Esophagus squamous epithelium (tissue), 5 donors: ENCODE measurements around the gene ZNF428. TPM values are rescaled to one million over a fixed set of nuclear protein-coding genes. Genes with fewer than 3 reads are reported as not detected.
"Not testable (repeated sequence)": the region's sequence is repeated elsewhere in the genome, so short reads cannot be mapped to it uniquely, and the experiment has no call there.

Experiments
- DNase-seq: peaks from one replicate; lab custom pipeline; 2025; lab: John Stamatoyannopoulos, UW
- H3K27ac ChIP-seq, 4 donors: fragments of 200-600 bp; sonication (generic); one replicate each; pipeline ENCODE4 v1.5.1; 2016 to 2019; ENCODE audit warnings: mild to moderate bottlenecking in 1 of 4
- H3K27me3 ChIP-seq, 4 donors: fragments of 200-600 bp; sonication (generic); 1 replicate in 3 of 4; 2 replicates in 1 of 4; pipeline versions ENCODE4 v1.5.1 to v1.6.0; 2017 to 2021; ENCODE audit warnings: antibody characterized with exemption in 1 of 4
- H3K36me3 ChIP-seq, 3 donors: fragments of 200-600 bp; sonication (generic); one replicate each; pipeline ENCODE4 v1.5.1; 2016 to 2019
- H3K4me1 ChIP-seq, 3 donors: fragments of 200-600 bp; sonication (generic); one replicate each; pipeline ENCODE4 v1.5.1; 2017 to 2019
- H3K4me3 ChIP-seq, 4 donors: fragments of 200-600 bp; sonication (generic); 1 replicate in 3 of 4; 2 replicates in 1 of 4; pipeline ENCODE4 v1.5.1; 2016 to 2019; ENCODE audit warnings: mild to moderate bottlenecking in 2 of 4, moderate library complexity in 1 of 4
- H3K9me3 ChIP-seq, 3 donors: fragments of 200-600 bp; sonication (generic); one replicate each; pipeline ENCODE4 v1.5.1; 2016 to 2019
- POLR2A ChIP-seq, 4 donors: fragments of 450-650 bp; IDR thresholded peaks; one replicate each; pipeline ENCODE4 v1.6.1; 2017; ENCODE audit warnings: antibody characterized with exemption in 4 of 4, mild to moderate bottlenecking in 4 of 4, moderate library complexity in 3 of 4
- WGBS, 2 donors: methylation state at CpG; one replicate each; pipeline ENCODE4 v1.1.5; 2018; 5-methylcytosine and 5-hydroxymethylcytosine counted together
- intact Hi-C: fragments of 100-400 bp; cut with DNase I; formaldehyde crosslinking; loops from one replicate; pipeline ENCODE4 v1.15.0; 2022
- total RNA-seq, 4 donors: library from RNA; depleted of rRNA; stranded (reverse); fragments of >200 nt; gene quantifications; one replicate each; pipeline ENCODE4 v1.1.0, GENCODE V29; 2016
- TF ChIP-seq, protein P1 (sequence below), 6 experiments: fragments of 450-650 bp in 4 of 6; fragments of 200-600 bp in 2 of 6; sonication (generic) in 2 of 6; IDR thresholded peaks; one replicate each; pipeline ENCODE4 v1.5.1; 2016 to 2019; ENCODE audit warnings: antibody characterized with exemption in 6 of 6, mild to moderate bottlenecking in 4 of 6, moderate library complexity in 4 of 6
- donor health status: DM: yes; HTN: yes; CAD: no.

The ZNF428 gene
- total RNA-seq, 4 donors from 2014 or later: 7.9 to 19.3 (median 11.8) TPM

DNA sequence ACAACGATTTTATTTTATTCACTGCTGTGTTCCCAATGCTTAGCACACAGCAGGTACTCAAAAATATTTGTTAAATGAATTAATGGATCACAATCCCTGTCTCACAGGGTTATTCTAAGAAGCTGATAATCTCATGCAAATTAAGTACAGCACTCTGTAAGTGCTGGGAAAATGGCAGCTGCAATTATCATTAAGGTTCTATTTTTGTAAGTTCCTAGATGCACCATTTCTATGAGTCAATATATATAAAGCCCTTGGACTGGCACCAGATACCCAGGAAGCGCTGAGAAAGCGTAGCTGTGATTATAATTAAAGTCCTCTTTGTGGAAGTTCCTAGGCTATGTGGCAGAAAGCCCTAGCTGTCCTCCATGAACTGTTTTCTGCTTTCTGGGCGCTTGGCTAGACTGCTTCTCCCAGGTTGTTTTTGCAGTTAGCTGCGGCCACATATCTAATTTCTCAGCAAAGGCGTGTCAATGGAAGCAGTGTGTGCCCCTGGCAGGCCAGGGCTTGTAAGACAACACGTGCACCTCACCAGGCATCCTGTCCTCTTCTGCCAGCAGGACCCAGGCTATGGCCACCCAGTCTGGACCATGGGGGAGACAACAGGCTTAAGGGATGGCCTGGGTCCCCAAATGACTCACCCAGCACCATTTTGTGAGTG lies 12.7 kb downstream of the ZNF428 start:
- DNase-seq: no peak
- Histone ChIP-seq H3K27ac (peak overlapping the region; percentile 12 to 70 (median 54)), H3K27me3 (no peaks in the 10 kb centered on the region), H3K4me3 (no peak overlapping the region), H3K9me3 (no peaks in the 10 kb centered on the region), H3K4me1 (peaks cover 0 to 23% (median 9%) of the 10 kb centered on the region in 3 donors), H3K36me3 (peaks cover 0 to 54% (median 6%) of the 10 kb centered on the region in 3 donors)
- TF ChIP-seq, protein P1, sequence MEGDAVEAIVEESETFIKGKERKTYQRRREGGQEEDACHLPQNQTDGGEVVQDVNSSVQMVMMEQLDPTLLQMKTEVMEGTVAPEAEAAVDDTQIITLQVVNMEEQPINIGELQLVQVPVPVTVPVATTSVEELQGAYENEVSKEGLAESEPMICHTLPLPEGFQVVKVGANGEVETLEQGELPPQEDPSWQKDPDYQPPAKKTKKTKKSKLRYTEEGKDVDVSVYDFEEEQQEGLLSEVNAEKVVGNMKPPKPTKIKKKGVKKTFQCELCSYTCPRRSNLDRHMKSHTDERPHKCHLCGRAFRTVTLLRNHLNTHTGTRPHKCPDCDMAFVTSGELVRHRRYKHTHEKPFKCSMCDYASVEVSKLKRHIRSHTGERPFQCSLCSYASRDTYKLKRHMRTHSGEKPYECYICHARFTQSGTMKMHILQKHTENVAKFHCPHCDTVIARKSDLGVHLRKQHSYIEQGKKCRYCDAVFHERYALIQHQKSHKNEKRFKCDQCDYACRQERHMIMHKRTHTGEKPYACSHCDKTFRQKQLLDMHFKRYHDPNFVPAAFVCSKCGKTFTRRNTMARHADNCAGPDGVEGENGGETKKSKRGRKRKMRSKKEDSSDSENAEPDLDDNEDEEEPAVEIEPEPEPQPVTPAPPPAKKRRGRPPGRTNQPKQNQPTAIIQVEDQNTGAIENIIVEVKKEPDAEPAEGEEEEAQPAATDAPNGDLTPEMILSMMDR (IDR thresholded peaks at IDR 0.05): no peak
- TF ChIP-seq POLR2A (IDR thresholded peaks at IDR 0.05): no peak
- 52 to 65% methylated on average over 6 of the region's 7 CpGs for WGBS, 2 donors
- intact Hi-C loops: loop anchor here (10.0 kb wide), 1 partner anchor 48 kb away; no protein-coding TSS in a partner anchor

DNA sequence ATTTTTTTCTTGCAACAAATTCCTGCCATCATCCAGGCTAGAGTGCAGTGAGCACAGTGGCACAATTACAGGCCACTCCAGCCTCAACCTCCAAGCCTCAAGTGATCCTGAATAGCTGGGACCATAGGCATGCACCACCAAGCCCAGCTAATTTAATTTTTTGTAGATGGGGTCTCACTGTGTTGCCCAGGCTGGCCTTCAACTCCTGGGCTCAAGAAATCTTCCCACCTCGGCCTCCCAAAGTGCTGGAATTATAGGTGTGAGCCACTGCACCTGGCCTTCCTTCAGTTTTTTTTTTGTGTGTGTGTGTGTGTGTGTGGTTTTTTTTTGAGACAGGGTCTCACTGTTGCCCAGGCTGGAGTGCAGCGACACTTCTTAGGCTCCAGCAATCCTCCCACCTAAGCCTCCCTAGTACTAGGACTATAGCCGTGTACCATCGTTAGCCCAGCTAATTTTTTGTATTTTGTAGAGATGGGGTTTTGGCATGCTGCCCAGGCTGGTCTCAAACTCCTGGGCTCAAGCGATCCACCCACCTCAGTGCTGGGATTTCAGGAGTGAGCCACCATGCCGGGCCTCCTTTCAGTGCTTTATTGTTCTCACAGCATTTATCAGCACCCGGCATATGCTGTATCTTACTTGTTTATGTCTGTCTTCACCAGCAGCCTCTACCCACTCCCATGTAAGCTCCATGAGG lies 13.4 kb downstream of the ZNF428 start:
- 70 to 78% methylated on average over 6 to 7 of the region's 7 CpGs for WGBS, 2 donors
- H3K4me1 ChIP-seq: peaks cover 0 to 23% (median 9%) of the 10 kb centered on the region in 3 donors
- H3K9me3 ChIP-seq: no peaks in the 10 kb centered on the region
- H3K36me3 ChIP-seq: peaks cover 0 to 54% (median 6%) of the 10 kb centered on the region in 3 donors
- H3K27me3 ChIP-seq: no peaks in the 10 kb centered on the region
- DNase-seq: no peak
- H3K27ac ChIP-seq: peak overlapping the region in 3 of 4 donors; percentile 51 to 70 (median 56)
- intact Hi-C loops: loop anchor here (10.0 kb wide), 1 partner anchor 49 kb away; no protein-coding TSS in a partner anchor
- H3K4me3 ChIP-seq: no peak overlapping the region
- TF ChIP-seq POLR2A (IDR thresholded peaks at IDR 0.05): no peak
- TF ChIP-seq, protein P1 (IDR thresholded peaks at IDR 0.05): no peak

DNA sequence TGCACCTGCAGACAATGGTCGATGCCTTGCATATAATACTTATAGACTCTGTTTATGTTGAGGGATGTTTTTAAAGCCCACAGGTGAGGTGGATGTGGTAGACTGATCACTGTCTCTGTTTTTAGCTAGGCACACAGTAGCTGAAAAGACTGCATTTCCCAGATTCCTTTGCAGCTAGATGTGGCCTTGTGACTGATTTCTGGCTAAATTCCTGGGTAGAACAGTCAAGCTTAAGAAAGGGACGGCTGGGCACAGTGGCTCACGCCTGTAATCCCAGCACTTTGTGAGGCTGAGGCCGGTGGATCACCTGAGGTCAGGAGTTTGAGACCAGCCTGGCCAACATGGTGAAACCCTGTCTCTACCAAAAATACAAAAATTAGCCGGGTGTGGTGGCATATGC lies 19.1 kb downstream of the ZNF428 start:
- WGBS, 2 donors: 65 to 83% methylated on average over 1 to 5 of the region's 5 CpGs
- not testable (repeated sequence) for H3K27me3 ChIP-seq, H3K9me3 ChIP-seq, H3K4me3 ChIP-seq, H3K27ac ChIP-seq, DNase-seq
- intact Hi-C loops: loop anchor here (10.0 kb wide), 1 partner anchor 54 kb away; no protein-coding TSS in a partner anchor
- Histone ChIP-seq H3K4me1 (peaks cover 13 to 29% (median 17%) of the 10 kb centered on the region in 3 donors), H3K36me3 (peaks cover 0 to 52% (median 9%) of the 10 kb centered on the region in 3 donors)

DNA sequence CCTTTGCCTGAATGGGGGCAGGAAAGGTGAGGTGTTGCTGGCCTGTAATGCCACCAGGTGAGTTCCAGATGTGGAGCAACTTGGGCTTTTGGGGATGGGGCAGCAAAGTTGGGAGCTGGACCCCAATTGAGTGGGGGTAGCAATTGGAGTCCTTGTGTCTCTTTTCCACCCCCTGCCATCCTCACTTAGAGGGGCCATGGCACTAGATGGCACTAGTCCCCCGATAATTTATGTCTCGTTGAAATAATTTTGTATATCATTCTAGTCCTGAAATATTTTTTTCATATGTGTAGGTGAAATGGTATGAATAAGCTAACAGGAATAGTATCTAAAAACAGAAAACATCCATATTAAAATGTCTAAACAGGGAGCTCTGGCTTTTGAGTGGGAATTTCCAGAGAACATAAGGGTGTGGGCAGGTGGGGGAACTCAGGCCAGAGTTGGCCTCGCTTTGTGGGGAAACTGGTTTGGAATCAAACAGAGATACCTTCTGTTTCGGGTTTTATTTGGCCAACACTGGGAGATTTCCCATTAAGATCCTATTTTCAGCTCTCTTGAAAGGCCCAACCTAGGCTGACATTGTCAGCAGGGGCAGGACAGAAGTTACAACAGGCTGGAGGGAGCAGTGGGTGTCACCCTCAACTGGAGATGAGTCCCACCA lies 19.7 kb downstream of the ZNF428 start:
- Histone ChIP-seq H3K27ac (no peak overlapping the region), H3K27me3 (no peaks in the 10 kb centered on the region), H3K4me1 (peaks cover 16 to 35% (median 22%) of the 10 kb centered on the region in 3 donors), H3K4me3 (no peak overlapping the region), H3K36me3 (peaks cover 0 to 52% (median 9%) of the 10 kb centered on the region in 3 donors), H3K9me3 (no peaks in the 10 kb centered on the region)
- intact Hi-C loops: loop anchor here (10.0 kb wide), 2 partner anchors 55 to 65 kb away; partner anchors contain the start of gene ZNF575
- DNase-seq: no peak
- no peak for TF ChIP-seq POLR2A (IDR thresholded peaks at IDR 0.05)
- TF ChIP-seq, protein P1 (IDR thresholded peaks at IDR 0.05): no peak
- 66 to 72% methylated on average over 4 of the region's 4 CpGs for WGBS, 2 donors

DNA sequence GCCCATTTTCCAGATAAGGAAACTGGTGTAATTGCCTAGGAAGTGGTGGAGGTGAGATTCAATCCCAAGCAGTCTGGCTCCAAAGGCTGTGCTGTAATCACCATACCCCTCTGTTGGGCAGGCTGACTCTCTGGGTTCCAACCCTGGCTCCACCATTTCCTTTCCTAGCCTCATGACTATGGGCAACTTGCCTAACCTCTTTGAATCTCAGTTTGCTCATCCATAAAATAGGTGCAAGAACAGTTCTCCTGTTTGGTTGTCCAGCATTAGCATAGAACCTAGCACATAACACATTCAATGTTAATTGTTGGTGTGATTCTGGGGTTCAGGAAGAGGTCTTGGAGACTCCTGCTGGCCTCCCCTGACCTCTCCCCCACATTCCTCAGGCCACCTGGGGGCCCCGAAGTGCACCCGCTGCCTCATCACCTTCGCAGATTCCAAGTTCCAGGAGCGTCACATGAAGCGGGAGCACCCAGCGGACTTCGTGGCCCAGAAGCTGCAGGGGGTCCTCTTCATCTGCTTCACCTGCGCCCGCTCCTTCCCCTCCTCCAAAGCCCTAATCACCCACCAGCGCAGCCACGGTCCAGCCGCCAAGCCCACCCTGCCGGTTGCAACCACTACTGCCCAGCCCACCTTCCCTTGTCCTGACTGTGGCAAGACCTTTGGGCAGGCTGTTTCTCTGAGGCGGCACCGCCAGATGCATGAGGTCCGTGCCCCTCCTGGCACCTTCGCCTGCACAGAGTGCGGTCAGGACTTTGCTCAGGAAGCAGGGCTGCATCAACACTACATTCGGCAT lies 20.8 kb downstream of the ZNF428 start:
- Histone ChIP-seq H3K27ac (no peak overlapping the region), H3K36me3 (peaks cover 2 to 59% (median 9%) of the 10 kb centered on the region in 3 donors), H3K9me3 (no peaks in the 10 kb centered on the region), H3K27me3 (no peaks in the 10 kb centered on the region), H3K4me3 (no peak overlapping the region), H3K4me1 (peaks cover 27 to 46% (median 29%) of the 10 kb centered on the region in 3 donors)
- intact Hi-C loops: loop anchor here (10.0 kb wide), 1 partner anchor 64 kb away; the partner anchor contains the start of gene ZNF575
- DNase-seq: no peak
- TF ChIP-seq, protein P1 (IDR thresholded peaks at IDR 0.05): no peak
- TF ChIP-seq POLR2A (IDR thresholded peaks at IDR 0.05): no peak
- WGBS, 2 donors: 94 to 95% methylated on average over 13 to 14 of the region's 19 CpGs
